Erythroblast (primary cell): ENCODE data around the gene SGCG.
"Not testable (repeated sequence)": the region's sequence is repeated elsewhere in the genome, so short reads cannot be mapped to it uniquely, and the experiment has no call there.

ENCODE experiments used
- GATA1 ChIP-seq: IDR thresholded peaks from 2 replicates; pipeline ENCODE4 v1.6.1; 2011; ENCODE audit warnings: low read depth, mild to moderate bottlenecking, control low read depth, low read length, moderate library complexity
- POLR2A ChIP-seq: IDR thresholded peaks from 2 replicates; pipeline ENCODE4 v1.6.1; 2011; ENCODE audit warnings: mild to moderate bottlenecking, low read length

- not testable (repeated sequence) for TF ChIP-seq POLR2A, GATA1
Measured at GRCh38 chr13:23314837-23315236, 134.1 kb downstream of the SGCG start.
